HCT116 (cell line): Measurements from ENCODE around the gene FHOD3. TPM values are rescaled to one million over a fixed set of nuclear protein-coding genes. Genes with fewer than 3 reads are reported as not detected.

Experiments used
- ATAC-seq: fragments of 200-7000 bp; cut with Tn5 transposase; 2 replicates; pipeline ENCODE4 v1.9.1; 2020; ENCODE audit warnings: mild to moderate bottlenecking, moderate library complexity
- BruUV-seq: library from RNA; stranded (reverse); fragments of 400-500 nt; replicated peaks from 2 replicates; lab custom pipeline; 2021; lab: Mats Ljungman, UMichigan
- CTCF ChIA-PET: fragments of 300-600 bp; sonication (Branson Sonifier 250); formaldehyde crosslinking; loops from one replicate; lab custom pipeline; 2021; ENCODE audit warnings: antibody characterized with exemption; lab: Charles Lee
- POLR2A ChIA-PET: fragments of 300-600, 350-600 bp; sonication (Branson Sonifier 250); formaldehyde crosslinking; loops from one replicate; lab custom pipeline; 2021; ENCODE audit warnings: antibody characterized with exemption; lab: Charles Lee
- RAD21 ChIA-PET, 2 experiments: fragments of 300-600 bp; sonication (Branson Sonifier 250); formaldehyde crosslinking; loops; one replicate each; lab custom pipeline; 2023; ENCODE audit warnings: low total read pairs in 2 of 2; ENCODE audit not compliant: uncharacterized antibody in 2 of 2, unreplicated experiment in 2 of 2, low non-redundant PET in 1 of 2; lab: Charles Lee
- DNase-seq: peaks from one replicate; pipeline ENCODE4 v3.0.0-alpha.2; 2010; ENCODE audit warnings: low read depth, low spot score
- H2AFZ ChIP-seq: fragments of 200-600 bp; shearing (Covaris generic), sonication (generic); 2 replicates; pipeline ENCODE4 v1.6.1; 2017; ENCODE audit warnings: low read depth, mixed run types, mixed read lengths, antibody characterized with exemption, low read length; ENCODE audit not compliant: poor library complexity, severe bottlenecking
- H3K27ac ChIP-seq: 2 replicates; pipeline ENCODE4 v1.5.1; 2012; ENCODE audit warnings: low read depth, low read length
- H3K27me3 ChIP-seq: fragments of 200-600 bp; sonication (generic); 2 replicates; pipeline ENCODE4 v1.6.1; 2016; ENCODE audit warnings: mixed run types, low read length, mixed read lengths; ENCODE audit not compliant: insufficient read depth
- H3K36me3 ChIP-seq, 2 experiments: fragments of 200-500 bp in 1 of 2; fragments of 200-600 bp in 1 of 2; sonication (Bioruptor generic) in 1 of 2; sonication (generic) in 1 of 2; 2 replicates each; pipeline versions ENCODE4 v1.5.1 to v1.6.1; 2014 to 2016; ENCODE audit warnings: low read length in 2 of 2, inconsistent platforms in 1 of 2, mixed read lengths in 1 of 2, mixed run types in 1 of 2; ENCODE audit not compliant: insufficient read depth in 2 of 2, control insufficient read depth in 1 of 2
- H3K4me1 ChIP-seq, 2 experiments: fragments of 200-600 bp in 1 of 2; sonication (generic) in 1 of 2; 2 replicates each; pipeline versions ENCODE4 v1.5.1 to v1.6.1; 2012 to 2017; ENCODE audit warnings: low read length in 2 of 2, inconsistent platforms in 1 of 2, mild to moderate bottlenecking in 1 of 2, mixed read lengths in 1 of 2, mixed run types in 1 of 2, moderate library complexity in 1 of 2; ENCODE audit not compliant: insufficient read depth in 2 of 2, control insufficient read depth in 1 of 2
- H3K4me2 ChIP-seq: fragments of 200-600 bp; sonication (generic); 2 replicates; pipeline ENCODE4 v1.6.1; 2017; ENCODE audit warnings: mixed run types, low read length, mixed read lengths
- H3K4me3 ChIP-seq, 2 experiments: fragments of 200-600 bp in 1 of 2; sonication (generic) in 1 of 2; replicated peaks in 1 of 2; 2 replicates each; pipeline ENCODE4 v1.5.1; 2011 to 2016; ENCODE audit warnings: low read length in 2 of 2, control low read depth in 1 of 2, low read depth in 1 of 2, mild to moderate bottlenecking in 1 of 2, mixed read lengths in 1 of 2, mixed run types in 1 of 2
- H3K79me2 ChIP-seq: fragments of 200-600 bp; sonication (generic); 2 replicates; pipeline ENCODE4 v1.6.1; 2017; ENCODE audit warnings: mild to moderate bottlenecking, mixed run types, low read length, moderate library complexity, mixed read lengths; ENCODE audit not compliant: insufficient read depth
- H3K9ac ChIP-seq: fragments of 200-600 bp; sonication (generic); 2 replicates; pipeline ENCODE4 v1.6.1; 2016; ENCODE audit warnings: low read length, mixed read lengths
- H3K9me2 ChIP-seq: fragments of 200-600 bp; sonication (generic), shearing (Covaris generic); 2 replicates; pipeline ENCODE4 v1.6.1; 2017; ENCODE audit warnings: mixed run types, mild to moderate bottlenecking, moderate library complexity; ENCODE audit not compliant: insufficient read depth
- H3K9me3 ChIP-seq, 2 experiments: fragments of 200-500 bp in 1 of 2; fragments of 200-600 bp in 1 of 2; sonication (Bioruptor generic) in 1 of 2; sonication (generic) in 1 of 2; 2 replicates each; pipeline ENCODE4 v1.6.1; 2014 to 2017; ENCODE audit warnings: low read length in 2 of 2, mixed read lengths in 2 of 2, inconsistent platforms in 1 of 2, low read depth in 1 of 2, mild to moderate bottlenecking in 1 of 2, mixed run types in 1 of 2, moderate library complexity in 1 of 2; ENCODE audit not compliant: control insufficient read depth in 1 of 2, insufficient read depth in 1 of 2
- H4K20me1 ChIP-seq: fragments of 200-600 bp; sonication (generic), shearing (Covaris generic); 2 replicates; pipeline ENCODE4 v1.6.1; 2017; ENCODE audit warnings: mixed run types, mild to moderate bottlenecking, moderate library complexity; ENCODE audit not compliant: insufficient read depth
- CBX3 ChIP-seq: IDR thresholded peaks from 2 replicates; pipeline ENCODE4 v1.6.1; 2012; ENCODE audit warnings: low read depth
- CEBPB ChIP-seq: IDR thresholded peaks from 2 replicates; pipeline ENCODE4 v1.6.1; 2012; ENCODE audit warnings: low read depth
- EGR1 ChIP-seq: IDR thresholded peaks from 2 replicates; pipeline ENCODE4 v1.6.1; 2012; ENCODE audit warnings: low read depth
- EZH2 ChIP-seq: fragments of 200-600 bp; sonication (generic); IDR thresholded peaks from 2 replicates; pipeline ENCODE4 v1.6.1; 2017; ENCODE audit warnings: antibody characterized with exemption, mixed run types
- FOSL1 ChIP-seq: IDR thresholded peaks from 2 replicates; pipeline ENCODE4 v1.6.1; 2012; ENCODE audit warnings: low read depth
- JUND ChIP-seq: IDR thresholded peaks from 2 replicates; pipeline ENCODE4 v1.6.1; 2012
- POLR2AphosphoS5 ChIP-seq: IDR thresholded peaks from 2 replicates; pipeline ENCODE4 v1.6.1; 2011; ENCODE audit warnings: mild to moderate bottlenecking, low read depth, low read length, moderate library complexity
- RAD21 ChIP-seq: IDR thresholded peaks from 2 replicates; pipeline ENCODE4 v1.6.1; 2012; ENCODE audit warnings: low read depth, mild to moderate bottlenecking
- SIN3A ChIP-seq: IDR thresholded peaks from 2 replicates; pipeline ENCODE4 v1.6.1; 2012; ENCODE audit warnings: low read depth
- ZFX ChIP-seq: fragments of 450-650 bp; IDR thresholded peaks from 2 replicates; pipeline ENCODE4 v1.6.1; 2017
- intact Hi-C: fragments of 100-400 bp; cut with micrococcal nuclease; formaldehyde crosslinking; loops from 2 replicates; pipeline ENCODE4 v1.10.0; 2022
- total RNA-seq: library from RNA; stranded (reverse); gene quantifications from one replicate; pipeline ENCODE4 v1.2.1, GENCODE V29; 2021; ENCODE audit not compliant: unreplicated experiment
- TF ChIP-seq, protein P1 (sequence below): IDR thresholded peaks from 2 replicates; pipeline ENCODE4 v1.6.1; 2012
- TF ChIP-seq, protein P2 (sequence below): IDR thresholded peaks from 2 replicates; pipeline ENCODE4 v1.6.1; 2011; ENCODE audit warnings: mild to moderate bottlenecking, low read length, moderate library complexity; ENCODE audit not compliant: insufficient replicate concordance; ENCODE audit errors: extremely low read depth

FHOD3 gene
- total RNA-seq, 1 experiment from 2014 or later: 4.0 TPM

DNA sequence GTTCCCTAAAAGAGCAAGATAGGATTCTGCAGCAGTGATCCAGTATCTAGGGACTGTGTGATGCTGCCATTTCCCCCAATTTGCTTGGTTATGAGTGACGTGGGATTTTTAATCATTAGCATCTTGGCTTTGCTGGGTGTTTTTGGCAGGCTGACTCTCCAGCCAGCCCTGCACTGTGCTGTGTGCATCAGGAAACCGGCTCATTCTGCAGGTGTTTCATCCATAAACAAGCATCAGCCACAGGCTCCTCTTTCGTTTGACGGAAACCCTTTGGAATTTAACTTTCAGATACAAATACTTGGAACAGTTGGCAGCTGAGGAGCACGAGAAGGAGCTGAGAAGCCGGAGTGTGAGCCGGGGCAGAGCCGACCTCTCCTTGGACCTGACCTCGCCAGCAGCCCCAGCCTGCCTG, 395.4 kb downstream of the FHOD3 start:
- Histone ChIP-seq H3K9ac (no peak overlapping the region), H3K9me2 (no peaks in the 10 kb centered on the region), H3K4me1 (no peaks in the 10 kb centered on the region), H3K27ac (no peak overlapping the region), H3K9me3 (no peaks in the 10 kb centered on the region), H3K4me2 (no peak overlapping the region), H3K79me2 (no peaks in the 10 kb centered on the region), H3K27me3 (no peaks in the 10 kb centered on the region), H3K4me3 (no peak overlapping the region), H2AFZ (no peak overlapping the region), H4K20me1 (no peaks in the 10 kb centered on the region), H3K36me3 (no peaks in the 10 kb centered on the region)
- ChIA-PET CTCF (no interaction called here), POLR2A (no interaction called here), RAD21 (no interaction called here)
- no peak for DNase-seq
- no peak for TF ChIP-seq SIN3A
- TF ChIP-seq ZFX: no peak
- TF ChIP-seq EZH2: no peak
- TF ChIP-seq, protein P1, sequence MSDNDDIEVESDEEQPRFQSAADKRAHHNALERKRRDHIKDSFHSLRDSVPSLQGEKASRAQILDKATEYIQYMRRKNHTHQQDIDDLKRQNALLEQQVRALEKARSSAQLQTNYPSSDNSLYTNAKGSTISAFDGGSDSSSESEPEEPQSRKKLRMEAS: no peak
- no peak for TF ChIP-seq JUND
- TF ChIP-seq RAD21: no peak
- TF ChIP-seq CBX3: no peak
- TF ChIP-seq, protein P2, sequence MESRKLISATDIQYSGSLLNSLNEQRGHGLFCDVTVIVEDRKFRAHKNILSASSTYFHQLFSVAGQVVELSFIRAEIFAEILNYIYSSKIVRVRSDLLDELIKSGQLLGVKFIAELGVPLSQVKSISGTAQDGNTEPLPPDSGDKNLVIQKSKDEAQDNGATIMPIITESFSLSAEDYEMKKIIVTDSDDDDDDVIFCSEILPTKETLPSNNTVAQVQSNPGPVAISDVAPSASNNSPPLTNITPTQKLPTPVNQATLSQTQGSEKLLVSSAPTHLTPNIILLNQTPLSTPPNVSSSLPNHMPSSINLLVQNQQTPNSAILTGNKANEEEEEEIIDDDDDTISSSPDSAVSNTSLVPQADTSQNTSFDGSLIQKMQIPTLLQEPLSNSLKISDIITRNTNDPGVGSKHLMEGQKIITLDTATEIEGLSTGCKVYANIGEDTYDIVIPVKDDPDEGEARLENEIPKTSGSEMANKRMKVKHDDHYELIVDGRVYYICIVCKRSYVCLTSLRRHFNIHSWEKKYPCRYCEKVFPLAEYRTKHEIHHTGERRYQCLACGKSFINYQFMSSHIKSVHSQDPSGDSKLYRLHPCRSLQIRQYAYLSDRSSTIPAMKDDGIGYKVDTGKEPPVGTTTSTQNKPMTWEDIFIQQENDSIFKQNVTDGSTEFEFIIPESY: no peak
- no peak for TF ChIP-seq FOSL1
- no peak for TF ChIP-seq EGR1
- no peak for TF ChIP-seq CEBPB
- no peak for TF ChIP-seq POLR2AphosphoS5
- ATAC-seq: no peak
- no TSS peak for BruUV-seq
- intact Hi-C loops: no loop called here
